RWPE1 (cell line): Measurements from ENCODE around the gene PGLYRP4.

Experiments used
- CTCF ChIA-PET: fragments of 350-600 bp; sonication (Branson Sonifier 250); formaldehyde crosslinking; extraction: SDS; loops from one replicate; lab custom pipeline; 2021; lab: Yijun Ruan, JAX
- POLR2A ChIA-PET: fragments of 400-600 bp; formaldehyde crosslinking; extraction: SDS; loops from one replicate; lab custom pipeline; 2020; ENCODE audit warnings: antibody characterized with exemption; ENCODE audit not compliant: low non-redundant PET; lab: Yijun Ruan, JAX
- DNase-seq: peaks from one replicate; pipeline ENCODE4 v3.0.0; 2012; ENCODE audit warnings: low spot score
- H3K27ac ChIP-seq: fragments of 450-650 bp; 2 replicates; pipeline ENCODE4 v1.5.1; 2017
- TF ChIP-seq, protein P1 (sequence below): fragments of 450-650 bp; conservative IDR thresholded peaks from 2 replicates; pipeline ENCODE4 v1.5.1; 2017; ENCODE audit warnings: low read depth, mild to moderate bottlenecking

Gene PGLYRP4

DNA sequence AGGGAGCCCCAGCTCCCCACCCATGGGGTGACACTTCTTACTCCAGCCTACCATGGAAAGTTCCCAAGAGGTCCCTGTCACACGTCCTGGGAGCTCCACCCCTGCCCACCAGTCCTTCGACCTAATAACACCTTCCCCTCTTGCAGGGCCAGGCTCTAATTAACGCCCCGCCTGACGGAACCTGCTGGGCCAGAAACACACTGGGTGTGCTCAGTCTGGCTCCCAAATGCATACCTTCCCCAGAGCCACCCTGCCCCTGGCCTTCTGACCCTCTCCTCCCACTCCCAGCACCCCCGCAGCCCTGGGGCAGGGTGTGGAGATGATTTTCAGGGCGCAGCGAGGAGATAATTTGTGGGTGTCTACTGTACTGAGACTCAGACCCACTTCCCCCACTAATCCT, 56.5 kb downstream of the PGLYRP4 start:
- ChIA-PET CTCF (interaction anchor here (0.6 to 1.0 kb wide), 2 partner anchors 37 to 339 kb away, joined by 3 read pairs; no protein-coding TSS in a partner anchor), POLR2A (no interaction called here)
- no peak for DNase-seq
- H3K27ac ChIP-seq, result no peak overlapping the region
- TF ChIP-seq, protein P1, sequence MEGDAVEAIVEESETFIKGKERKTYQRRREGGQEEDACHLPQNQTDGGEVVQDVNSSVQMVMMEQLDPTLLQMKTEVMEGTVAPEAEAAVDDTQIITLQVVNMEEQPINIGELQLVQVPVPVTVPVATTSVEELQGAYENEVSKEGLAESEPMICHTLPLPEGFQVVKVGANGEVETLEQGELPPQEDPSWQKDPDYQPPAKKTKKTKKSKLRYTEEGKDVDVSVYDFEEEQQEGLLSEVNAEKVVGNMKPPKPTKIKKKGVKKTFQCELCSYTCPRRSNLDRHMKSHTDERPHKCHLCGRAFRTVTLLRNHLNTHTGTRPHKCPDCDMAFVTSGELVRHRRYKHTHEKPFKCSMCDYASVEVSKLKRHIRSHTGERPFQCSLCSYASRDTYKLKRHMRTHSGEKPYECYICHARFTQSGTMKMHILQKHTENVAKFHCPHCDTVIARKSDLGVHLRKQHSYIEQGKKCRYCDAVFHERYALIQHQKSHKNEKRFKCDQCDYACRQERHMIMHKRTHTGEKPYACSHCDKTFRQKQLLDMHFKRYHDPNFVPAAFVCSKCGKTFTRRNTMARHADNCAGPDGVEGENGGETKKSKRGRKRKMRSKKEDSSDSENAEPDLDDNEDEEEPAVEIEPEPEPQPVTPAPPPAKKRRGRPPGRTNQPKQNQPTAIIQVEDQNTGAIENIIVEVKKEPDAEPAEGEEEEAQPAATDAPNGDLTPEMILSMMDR, result no peak

DNA sequence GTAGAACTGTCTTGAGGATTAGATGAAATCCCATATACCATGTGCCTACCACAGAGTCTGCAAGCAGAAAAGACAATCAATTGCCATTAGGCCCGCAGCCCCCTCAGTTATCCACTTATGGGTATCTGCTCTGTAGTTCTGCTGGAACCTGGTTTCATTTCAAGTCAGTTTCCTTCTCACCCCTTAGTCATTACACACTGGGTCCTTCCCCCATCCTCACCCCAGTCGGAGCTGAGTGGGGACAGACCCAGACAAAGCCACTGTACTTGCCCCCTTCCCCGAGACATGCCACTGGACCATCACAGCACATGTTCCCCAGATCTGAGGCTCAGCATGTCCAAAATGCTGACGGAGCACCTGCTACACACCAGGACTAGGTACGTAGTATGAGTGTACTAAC, 57.1 kb downstream of the PGLYRP4 start:
- TF ChIP-seq, protein P1, result no peak
- DNase-seq, result no peak
- H3K27ac ChIP-seq, result no peak overlapping the region
- CTCF ChIA-PET, result interaction anchor here (0.6 kb wide), 1 partner anchor 338 kb away, joined by 3 read pairs; no protein-coding TSS in a partner anchor
- POLR2A ChIA-PET, result no interaction called here

DNA sequence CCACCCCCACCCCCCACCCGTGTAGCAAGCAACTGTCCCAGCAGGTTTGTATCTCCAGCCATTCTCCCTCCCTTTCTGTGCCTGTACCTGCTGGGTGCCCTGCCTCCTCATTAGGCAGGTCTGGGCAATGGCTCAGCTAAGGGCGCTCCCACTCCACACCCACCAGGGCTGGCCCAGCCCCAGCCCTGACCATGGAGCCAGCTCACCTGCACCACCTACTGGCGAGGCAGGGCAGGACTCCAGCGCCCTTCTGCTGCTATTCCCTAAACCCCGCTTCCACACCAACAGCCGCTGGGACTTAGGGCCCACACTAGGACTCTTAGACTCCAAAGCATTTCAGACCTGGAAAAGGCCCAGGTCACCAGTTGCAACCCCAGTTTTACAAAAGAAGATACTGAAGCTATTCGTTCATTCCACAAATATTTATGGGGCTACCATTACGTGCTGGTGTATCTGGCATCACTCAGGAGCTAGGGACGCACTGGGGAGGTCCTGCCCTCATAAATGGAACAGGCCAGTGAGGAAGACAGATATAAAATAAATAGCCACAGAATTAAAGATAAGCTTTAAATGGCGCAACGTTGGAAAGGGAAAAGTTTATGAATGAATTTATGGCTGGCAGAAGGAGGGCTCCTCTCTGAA, 59.9 kb downstream of the PGLYRP4 start:
- H3K27ac ChIP-seq, result no peak overlapping the region
- CTCF ChIA-PET, result interaction anchor here (0.5 to 1.7 kb wide), 16 partner anchors 9 to 494 kb away, joined by 3 to 10 read pairs (median 4); partner anchors contain the start of gene PGLYRP3
- DNase-seq, result peak; percentile 77
- TF ChIP-seq, protein P1, result peak; percentile 59
- POLR2A ChIA-PET, result interaction anchor here (0.5 kb wide), 1 partner anchor 272 kb away, joined by 4 read pairs; no protein-coding TSS in a partner anchor
